Hepatocyte (in vitro differentiated cells): ENCODE data around the gene FMNL2. TPM values are rescaled to one million over a fixed set of nuclear protein-coding genes. Genes with fewer than 3 reads are reported as not detected.

ENCODE experiments used
- DNase-seq: peaks from one replicate; pipeline ENCODE4 v3.0.0-alpha.2; 2016; ENCODE audit warnings: low spot score
- H2AFZ ChIP-seq: fragments of 200-600 bp; sonication (generic); 2 replicates; pipeline ENCODE4 v1.6.0; 2016; ENCODE audit warnings: antibody characterized with exemption, mild to moderate bottlenecking
- H3K27ac ChIP-seq: fragments of 200-600 bp; sonication (generic); 2 replicates; pipeline ENCODE4 v1.5.1; 2016; ENCODE audit warnings: mild to moderate bottlenecking
- H3K27me3 ChIP-seq: fragments of 200-600 bp; sonication (generic); 2 replicates; pipeline ENCODE4 v1.6.1; 2016
- H3K36me3 ChIP-seq: fragments of 200-600 bp; sonication (generic); replicated peaks from 2 replicates; pipeline ENCODE4 v1.5.1; 2016; ENCODE audit warnings: low read depth; ENCODE audit not compliant: insufficient read depth
- H3K4me1 ChIP-seq: fragments of 200-600 bp; sonication (generic); 2 replicates; pipeline ENCODE4 v1.5.1; 2016; ENCODE audit warnings: mild to moderate bottlenecking, moderate library complexity; ENCODE audit not compliant: insufficient read depth
- H3K4me2 ChIP-seq: fragments of 200-600 bp; sonication (generic); 2 replicates; pipeline ENCODE4 v1.6.0; 2016
- H3K4me3 ChIP-seq: fragments of 200-600 bp; sonication (generic); 2 replicates; pipeline ENCODE4 v1.5.1; 2016; ENCODE audit warnings: mild to moderate bottlenecking
- H3K79me2 ChIP-seq: fragments of 200-600 bp; sonication (generic); 2 replicates; pipeline ENCODE4 v1.6.0; 2017; ENCODE audit warnings: mild to moderate bottlenecking
- H3K9me2 ChIP-seq: fragments of 200-600 bp; sonication (generic); replicated peaks from 2 replicates; pipeline ENCODE4 v1.6.0; 2017; ENCODE audit warnings: mild to moderate bottlenecking; ENCODE audit not compliant: insufficient read depth
- H3K9me3 ChIP-seq: fragments of 200-600 bp; sonication (generic); 2 replicates; pipeline ENCODE4 v1.5.1; 2016; ENCODE audit warnings: low read depth, mild to moderate bottlenecking
- H4K20me1 ChIP-seq: fragments of 200-600 bp; sonication (generic); 2 replicates; pipeline ENCODE4 v1.6.0; 2016; ENCODE audit warnings: mild to moderate bottlenecking; ENCODE audit not compliant: insufficient read depth, poor library complexity, severe bottlenecking
- EZH2 ChIP-seq: fragments of 200-600 bp; sonication (generic); IDR thresholded peaks from 2 replicates; pipeline ENCODE4 v1.6.1; 2016; ENCODE audit warnings: antibody characterized with exemption, mild to moderate bottlenecking, borderline replicate concordance
- EZH2phosphoT487 ChIP-seq: fragments of 200-600 bp; sonication (generic); IDR thresholded peaks from one replicate; pipeline ENCODE4 v1.6.1; 2018; ENCODE audit warnings: antibody characterized with exemption, mild to moderate bottlenecking, low read depth, moderate library complexity; ENCODE audit not compliant: unreplicated experiment, severe bottlenecking
- WGBS: methylation state at CpG from one replicate; pipeline ENCODE4 v1.1.6; 2016; ENCODE audit warnings: low lambda C conversion rate; ENCODE audit errors: missing lambda C conversion rate; 5-methylcytosine and 5-hydroxymethylcytosine counted together
- polyA plus RNA-seq: library from polyadenylated mRNA; unstranded; fragments of >200 nt; fragmentation: Nextera tagmentation; extraction: Ambion mirVana; gene quantifications from 2 replicates; pipeline ENCODE4 v1.2.1, GENCODE V29; 2016
- total RNA-seq: library from RNA; depleted of rRNA; stranded (reverse); fragments of >200 nt; gene quantifications from 2 replicates; pipeline ENCODE4 v1.2.3, GENCODE V29; 2014
- TF ChIP-seq, protein P1 (sequence below): fragments of 200-600 bp; sonication (generic); IDR thresholded peaks from 2 replicates; pipeline ENCODE4 v1.5.1; 2016; ENCODE audit warnings: antibody characterized with exemption, mild to moderate bottlenecking; ENCODE audit not compliant: poor library complexity

The FMNL2 gene
- total and polyA plus RNA-seq, 2 experiments from 2014 or later = 11.7 to 53.6 TPM

DNA sequence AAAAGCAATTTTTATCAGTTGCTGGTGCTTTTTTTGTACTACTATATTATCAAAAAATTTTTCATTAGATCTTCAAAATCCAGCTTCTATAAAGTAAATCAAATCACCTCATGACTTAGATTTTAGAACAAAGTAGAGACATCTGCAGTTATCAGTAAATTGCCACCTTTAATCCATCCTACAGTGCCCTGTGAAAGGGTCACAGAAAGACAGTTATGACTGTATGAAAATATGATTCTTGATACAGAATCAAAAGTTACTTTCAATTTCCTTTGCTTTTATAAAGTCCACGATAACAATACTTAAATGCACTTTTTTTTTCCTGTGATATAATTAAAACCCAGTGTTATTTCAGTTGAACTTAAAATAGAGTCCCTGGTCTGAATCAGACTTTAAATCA, 320.9 kb downstream of the FMNL2 start:
- Histone ChIP-seq H3K27me3 (no peaks in the 10 kb centered on the region), H3K36me3 (peaks cover 4% of the 10 kb centered on the region), H3K4me2 (no peak overlapping the region), H3K4me3 (no peak overlapping the region), H3K27ac (no peak overlapping the region), H2AFZ (no peak overlapping the region), H3K4me1 (no peaks in the 10 kb centered on the region), H3K9me2 (no peaks in the 10 kb centered on the region), H3K9me3 (no peaks in the 10 kb centered on the region), H3K79me2 (no peaks in the 10 kb centered on the region), H4K20me1 (no peaks in the 10 kb centered on the region)
- DNase-seq = no peak
- WGBS = 97% methylated on average over 1 of the region's 1 CpG
- TF ChIP-seq EZH2phosphoT487 (no peak), EZH2 (no peak)
- TF ChIP-seq, protein P1, sequence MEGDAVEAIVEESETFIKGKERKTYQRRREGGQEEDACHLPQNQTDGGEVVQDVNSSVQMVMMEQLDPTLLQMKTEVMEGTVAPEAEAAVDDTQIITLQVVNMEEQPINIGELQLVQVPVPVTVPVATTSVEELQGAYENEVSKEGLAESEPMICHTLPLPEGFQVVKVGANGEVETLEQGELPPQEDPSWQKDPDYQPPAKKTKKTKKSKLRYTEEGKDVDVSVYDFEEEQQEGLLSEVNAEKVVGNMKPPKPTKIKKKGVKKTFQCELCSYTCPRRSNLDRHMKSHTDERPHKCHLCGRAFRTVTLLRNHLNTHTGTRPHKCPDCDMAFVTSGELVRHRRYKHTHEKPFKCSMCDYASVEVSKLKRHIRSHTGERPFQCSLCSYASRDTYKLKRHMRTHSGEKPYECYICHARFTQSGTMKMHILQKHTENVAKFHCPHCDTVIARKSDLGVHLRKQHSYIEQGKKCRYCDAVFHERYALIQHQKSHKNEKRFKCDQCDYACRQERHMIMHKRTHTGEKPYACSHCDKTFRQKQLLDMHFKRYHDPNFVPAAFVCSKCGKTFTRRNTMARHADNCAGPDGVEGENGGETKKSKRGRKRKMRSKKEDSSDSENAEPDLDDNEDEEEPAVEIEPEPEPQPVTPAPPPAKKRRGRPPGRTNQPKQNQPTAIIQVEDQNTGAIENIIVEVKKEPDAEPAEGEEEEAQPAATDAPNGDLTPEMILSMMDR = no peak

DNA sequence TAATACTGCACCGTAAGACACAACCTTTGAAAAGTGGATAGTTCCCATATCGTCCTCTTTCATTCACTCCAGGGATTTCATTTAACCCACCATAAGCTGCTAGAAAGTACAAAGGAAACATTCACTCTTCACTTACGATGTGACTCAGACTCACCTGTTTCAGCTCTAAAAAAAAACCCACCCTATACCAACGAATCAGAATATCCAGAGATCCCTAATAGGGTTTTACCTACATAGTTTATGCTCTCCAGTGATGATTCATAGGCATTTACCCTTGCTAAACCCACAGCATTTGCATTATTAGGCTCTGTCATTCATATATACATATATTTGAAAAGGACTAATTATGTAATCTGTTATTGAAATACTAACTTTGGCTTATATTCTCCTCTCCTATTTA, 322.1 kb downstream of the FMNL2 start:
- no peak overlapping the region for H3K4me2 ChIP-seq
- 88% methylated on average over 4 of the region's 4 CpGs for WGBS

DNA sequence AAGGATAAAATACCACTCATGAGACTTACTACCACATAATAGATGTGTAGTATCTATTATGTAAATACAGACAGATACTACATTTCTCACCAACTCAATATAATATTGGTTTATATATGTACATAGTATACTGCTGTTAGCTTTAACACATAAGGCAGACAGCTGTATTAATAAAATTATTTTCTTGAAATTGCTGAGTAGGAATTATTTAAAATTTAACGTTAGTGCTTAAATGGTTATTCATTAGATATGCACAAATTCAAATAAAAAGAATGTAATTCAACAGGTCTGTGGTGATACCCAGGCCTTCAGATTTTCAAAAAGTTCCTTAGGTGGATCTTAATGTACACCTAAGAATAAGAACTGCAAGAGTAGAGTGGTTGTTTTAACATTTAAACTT, 323.2 kb downstream of the FMNL2 start:
- Histone ChIP-seq H3K36me3 (peaks cover 7% of the 10 kb centered on the region), H3K9me3 (no peaks in the 10 kb centered on the region), H2AFZ (no peak overlapping the region), H4K20me1 (no peaks in the 10 kb centered on the region), H3K4me2 (no peak overlapping the region), H3K79me2 (no peaks in the 10 kb centered on the region), H3K4me3 (no peak overlapping the region), H3K4me1 (no peaks in the 10 kb centered on the region), H3K27me3 (no peaks in the 10 kb centered on the region), H3K9me2 (no peaks in the 10 kb centered on the region), H3K27ac (no peak overlapping the region)
- TF ChIP-seq, protein P1 = no peak
- TF ChIP-seq EZH2 = no peak
- TF ChIP-seq EZH2phosphoT487 = no peak
- WGBS = 100% methylated on average over 1 of the region's 1 CpG
- no peak for DNase-seq

More for the DNA sequence above, 322.1 kb downstream of the FMNL2 start:
- Histone ChIP-seq H3K4me3 (no peak overlapping the region), H3K9me3 (no peaks in the 10 kb centered on the region), H3K79me2 (no peaks in the 10 kb centered on the region), H4K20me1 (no peaks in the 10 kb centered on the region), H3K36me3 (peaks cover 5% of the 10 kb centered on the region), H2AFZ (no peak overlapping the region), H3K9me2 (no peaks in the 10 kb centered on the region), H3K27ac (no peak overlapping the region), H3K27me3 (no peaks in the 10 kb centered on the region), H3K4me1 (no peaks in the 10 kb centered on the region)
- no peak for DNase-seq
- TF ChIP-seq EZH2 = no peak
- TF ChIP-seq, protein P1 = no peak
- no peak for TF ChIP-seq EZH2phosphoT487

DNA sequence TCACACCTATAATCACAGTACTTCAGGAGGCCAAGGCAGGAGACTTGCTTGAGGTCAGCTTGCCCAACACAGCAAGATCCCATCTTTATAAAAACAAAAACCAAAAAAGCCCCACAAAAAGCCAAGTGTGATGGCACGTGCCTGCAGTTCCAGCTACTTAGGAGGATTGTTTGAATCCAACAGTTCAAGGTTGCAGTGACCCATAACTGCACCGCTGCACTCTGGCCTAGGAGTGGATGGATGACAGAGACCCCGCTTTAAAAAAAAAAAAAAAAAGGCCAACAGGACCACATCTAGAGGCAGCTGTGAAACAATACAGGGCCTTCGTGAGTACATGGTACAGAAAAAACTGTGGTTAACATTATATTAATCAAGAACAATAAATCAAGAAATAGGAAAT, 326.1 kb downstream of the FMNL2 start:
- Histone ChIP-seq H3K9me2 (no peaks in the 10 kb centered on the region), H3K27me3 (no peaks in the 10 kb centered on the region), H3K9me3 (no peaks in the 10 kb centered on the region), H3K36me3 (peaks cover 7% of the 10 kb centered on the region), H4K20me1 (no peaks in the 10 kb centered on the region), H3K4me2 (no peak overlapping the region), H3K27ac (no peak overlapping the region), H2AFZ (no peak overlapping the region), H3K4me3 (no peak overlapping the region), H3K79me2 (no peaks in the 10 kb centered on the region), H3K4me1 (no peaks in the 10 kb centered on the region)
- no peak for DNase-seq
- TF ChIP-seq, protein P1 = no peak
- no peak for TF ChIP-seq EZH2phosphoT487
- 96% methylated on average over 4 of the region's 4 CpGs for WGBS
